IPS-15b (cell line): ENCODE results near the gene PTHLH.

ENCODE experiments used
- H3K27me3 ChIP-seq: one replicate; pipeline ENCODE4 v1.6.1; 2013; ENCODE audit warnings: low read length; ENCODE audit not compliant: control insufficient read depth, insufficient read depth
- H3K36me3 ChIP-seq: one replicate; pipeline ENCODE4 v1.6.1; 2013; ENCODE audit warnings: low read length; ENCODE audit not compliant: control insufficient read depth, insufficient read depth
- H3K4me1 ChIP-seq: one replicate; pipeline ENCODE4 v1.6.1; 2013; ENCODE audit warnings: mild to moderate bottlenecking, low read length; ENCODE audit not compliant: control insufficient read depth, insufficient read depth
- H3K4me3 ChIP-seq: one replicate; pipeline ENCODE4 v1.5.1; 2013; ENCODE audit warnings: low read depth, low read length
- H3K9ac ChIP-seq: one replicate; pipeline ENCODE4 v1.6.1; 2013; ENCODE audit warnings: low read depth, mild to moderate bottlenecking, low read length
- H3K9me3 ChIP-seq: one replicate; pipeline ENCODE4 v1.6.1; 2013; ENCODE audit warnings: mild to moderate bottlenecking, low read length; ENCODE audit not compliant: control insufficient read depth, insufficient read depth

The PTHLH gene

DNA sequence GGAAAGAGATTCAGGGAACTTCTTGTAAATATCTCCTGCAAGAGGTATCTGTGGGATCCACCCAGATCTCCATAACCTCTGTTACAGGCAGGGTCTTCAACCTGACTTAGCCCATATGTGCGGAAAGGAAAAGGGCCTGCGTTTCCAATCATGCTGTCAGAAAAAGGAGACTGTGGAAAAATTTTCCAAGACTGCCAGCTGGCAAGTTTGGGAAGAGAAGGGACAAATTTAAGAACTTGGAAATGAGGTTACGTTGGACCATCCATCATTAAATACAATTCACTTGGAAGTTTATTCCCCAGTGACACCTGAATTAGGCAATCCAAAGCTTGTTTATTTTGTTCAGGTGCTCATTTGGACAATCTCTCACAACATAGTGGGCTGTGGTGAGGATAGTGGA is 13.9 kb downstream of the PTHLH start:
- H3K4me3 ChIP-seq = no peak overlapping the region
- no peaks in the 10 kb centered on the region for H3K9me3 ChIP-seq
- H3K27me3 ChIP-seq = peaks cover 6% of the 10 kb centered on the region
- H3K9ac ChIP-seq = no peak overlapping the region
- H3K4me1 ChIP-seq = no peaks in the 10 kb centered on the region
- no peaks in the 10 kb centered on the region for H3K36me3 ChIP-seq

DNA sequence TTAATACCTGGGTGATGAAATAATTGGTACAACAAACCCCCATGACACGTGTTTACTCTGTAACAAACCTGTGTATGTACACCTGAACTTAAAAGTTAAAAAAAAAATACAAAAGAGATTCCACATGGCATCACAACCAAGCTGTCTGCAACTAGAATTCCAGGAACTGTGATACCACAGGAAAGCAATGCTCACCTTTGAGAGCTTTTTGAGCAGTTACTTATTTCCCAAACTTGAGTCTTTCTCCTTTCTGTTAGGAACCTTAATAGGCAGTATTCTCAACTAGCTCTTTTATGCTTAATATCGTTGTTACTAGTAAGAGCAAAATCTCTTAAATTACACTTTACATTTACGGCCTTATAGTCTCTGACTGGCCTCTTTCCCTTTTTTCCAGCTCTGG is 15.2 kb downstream of the PTHLH start:
- Histone ChIP-seq H3K27me3 (no peaks in the 10 kb centered on the region), H3K9me3 (no peaks in the 10 kb centered on the region), H3K36me3 (no peaks in the 10 kb centered on the region), H3K4me3 (no peak overlapping the region), H3K9ac (no peak overlapping the region), H3K4me1 (no peaks in the 10 kb centered on the region)

DNA sequence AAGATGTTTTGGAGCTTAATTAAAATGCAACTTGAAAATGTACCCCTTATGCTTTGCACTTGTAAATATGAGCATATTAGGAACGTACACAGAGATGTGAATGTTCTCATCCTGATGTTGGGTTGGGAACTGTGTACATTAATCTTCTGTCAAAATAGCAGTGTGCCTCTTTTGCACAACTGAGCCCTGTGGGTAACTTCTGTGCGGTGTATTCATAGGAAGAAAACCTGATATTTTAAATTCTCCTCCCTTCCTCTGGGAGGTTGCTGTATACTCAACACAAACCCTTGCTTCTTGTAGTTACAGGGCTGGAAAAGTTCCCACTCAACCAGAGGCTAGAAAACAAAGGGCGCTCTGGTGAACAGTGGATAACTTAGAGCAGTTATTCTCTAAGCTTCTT is 18.7 kb downstream of the PTHLH start:
- H3K9me3 ChIP-seq = no peaks in the 10 kb centered on the region
- H3K36me3 ChIP-seq = no peaks in the 10 kb centered on the region
- H3K4me1 ChIP-seq = peaks cover 5% of the 10 kb centered on the region
- no peak overlapping the region for H3K4me3 ChIP-seq
- no peaks in the 10 kb centered on the region for H3K27me3 ChIP-seq
- H3K9ac ChIP-seq = no peak overlapping the region

DNA sequence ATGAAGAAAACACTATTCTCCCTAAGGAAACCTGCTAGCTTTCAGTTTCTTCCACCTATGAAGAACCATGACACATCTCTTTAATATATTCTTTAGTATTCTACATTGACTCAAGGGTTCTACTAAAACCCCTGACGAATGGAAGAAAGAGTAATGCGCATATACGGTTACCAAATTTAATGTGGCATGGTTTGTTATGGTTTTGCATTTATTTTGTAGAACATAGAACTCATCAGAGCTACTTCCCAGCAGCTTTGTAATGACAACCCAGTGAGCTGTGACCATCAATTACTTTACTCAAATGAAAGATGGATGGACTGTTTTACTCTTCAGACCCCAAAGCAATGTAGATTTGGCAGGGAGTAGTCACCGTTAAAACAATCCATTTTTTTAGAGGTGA is 19.2 kb downstream of the PTHLH start:
- H3K36me3 ChIP-seq = no peaks in the 10 kb centered on the region
- peaks cover 5% of the 10 kb centered on the region for H3K4me1 ChIP-seq
- no peaks in the 10 kb centered on the region for H3K27me3 ChIP-seq
- H3K4me3 ChIP-seq = no peak overlapping the region
- H3K9ac ChIP-seq = no peak overlapping the region
- H3K9me3 ChIP-seq = no peaks in the 10 kb centered on the region

DNA sequence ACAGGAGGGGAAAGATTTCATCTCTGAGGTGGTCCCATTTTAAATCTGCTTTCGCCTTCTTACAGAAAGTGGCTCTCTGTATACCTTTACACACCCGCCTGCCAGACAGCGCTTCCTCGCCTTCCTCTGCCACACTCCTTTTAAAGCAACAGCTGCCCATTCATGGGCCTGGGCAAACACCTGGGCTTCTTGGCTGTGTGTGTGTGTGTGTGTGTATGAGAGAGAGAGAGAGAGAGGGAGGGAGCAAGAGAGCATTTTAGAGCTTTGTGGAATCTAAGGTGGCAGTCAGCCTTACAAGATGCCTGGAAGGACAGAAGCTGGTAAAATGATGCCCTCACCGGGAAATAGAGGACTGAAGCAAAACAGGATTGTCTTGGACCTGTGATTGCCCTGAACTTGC is 20.0 kb downstream of the PTHLH start:
- no peaks in the 10 kb centered on the region for H3K9me3 ChIP-seq
- H3K9ac ChIP-seq = no peak overlapping the region
- no peaks in the 10 kb centered on the region for H3K36me3 ChIP-seq
- H3K4me1 ChIP-seq = peaks cover 5% of the 10 kb centered on the region
- no peaks in the 10 kb centered on the region for H3K27me3 ChIP-seq
- no peak overlapping the region for H3K4me3 ChIP-seq

DNA sequence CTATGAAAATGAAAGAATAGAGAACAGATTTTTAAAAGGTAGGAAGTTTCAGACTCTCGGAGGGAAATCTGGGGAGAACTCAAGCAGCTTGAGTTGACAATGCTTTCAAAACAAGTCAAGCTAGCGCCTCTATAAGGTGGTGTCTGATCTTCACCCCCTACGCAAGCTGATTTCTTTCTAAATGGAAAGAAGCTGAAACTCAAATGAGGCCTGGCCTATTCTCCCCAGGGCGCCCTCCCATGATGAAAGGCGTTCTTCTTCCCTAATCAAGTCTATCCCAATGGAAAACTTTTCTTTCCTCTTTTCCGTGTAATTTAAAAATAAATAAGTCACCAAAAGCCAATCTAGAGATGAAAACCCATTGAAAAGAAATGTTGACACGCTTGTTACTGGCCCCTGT is 20.6 kb downstream of the PTHLH start:
- Histone ChIP-seq H3K4me1 (peaks cover 5% of the 10 kb centered on the region), H3K9me3 (no peaks in the 10 kb centered on the region), H3K4me3 (no peak overlapping the region), H3K36me3 (no peaks in the 10 kb centered on the region), H3K9ac (no peak overlapping the region), H3K27me3 (no peaks in the 10 kb centered on the region)

DNA sequence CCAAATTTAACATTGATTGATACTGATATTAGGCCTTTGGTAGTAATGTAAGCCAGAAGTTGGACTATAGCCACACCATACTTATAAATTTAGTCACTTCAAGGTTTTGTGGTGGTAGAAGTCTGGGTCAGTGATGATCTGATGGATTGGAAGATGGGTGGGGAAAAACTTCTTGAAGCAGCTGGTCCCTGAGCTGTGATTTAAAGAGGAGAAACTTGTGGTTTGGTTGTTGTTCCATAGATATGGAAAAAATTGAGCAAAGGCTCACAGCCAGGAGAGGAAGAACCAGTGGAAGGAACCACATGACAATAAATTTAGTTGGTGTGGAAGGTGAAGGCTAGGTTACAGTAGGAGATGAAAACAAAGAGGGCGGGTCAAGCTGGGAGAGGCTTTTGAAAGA is 26.1 kb downstream of the PTHLH start:
- H3K36me3 ChIP-seq = no peaks in the 10 kb centered on the region
- H3K9ac ChIP-seq = no peak overlapping the region
- no peaks in the 10 kb centered on the region for H3K27me3 ChIP-seq
- peaks cover 2% of the 10 kb centered on the region for H3K4me1 ChIP-seq
- H3K9me3 ChIP-seq = no peaks in the 10 kb centered on the region
- H3K4me3 ChIP-seq = no peak overlapping the region

DNA sequence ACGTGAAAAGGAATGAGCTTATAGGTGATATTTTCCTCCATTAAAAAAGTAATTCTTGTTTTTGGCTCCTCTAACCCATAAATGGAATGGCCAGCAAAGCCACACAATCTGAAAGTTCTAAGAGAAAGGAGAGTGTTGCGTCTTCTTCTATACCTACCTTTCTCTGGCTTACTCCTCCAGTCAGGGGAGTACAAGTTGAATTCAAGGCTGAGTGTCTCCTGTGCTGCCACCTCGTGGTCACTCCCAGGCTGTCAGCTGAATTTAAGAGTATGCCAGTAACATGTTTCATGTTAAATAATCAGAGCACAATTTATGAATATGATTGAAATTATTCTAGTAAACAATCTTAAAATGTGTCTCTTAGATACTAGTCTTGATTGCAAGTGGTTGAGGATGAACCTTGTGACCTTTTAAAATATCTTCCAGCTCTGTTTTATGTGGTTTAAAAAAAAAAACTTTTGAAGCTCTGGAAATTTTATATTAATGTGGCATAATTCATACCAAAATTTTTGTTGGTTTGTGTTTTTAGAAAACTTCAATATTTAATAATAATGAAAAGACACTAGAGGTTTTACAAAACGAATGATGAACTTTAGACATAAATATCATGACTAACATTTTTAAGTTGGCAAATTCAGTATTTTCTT is 31.7 kb downstream of the PTHLH start:
- Histone ChIP-seq H3K9ac (no peak overlapping the region), H3K9me3 (no peaks in the 10 kb centered on the region), H3K4me3 (no peak overlapping the region), H3K36me3 (no peaks in the 10 kb centered on the region), H3K4me1 (no peaks in the 10 kb centered on the region), H3K27me3 (no peaks in the 10 kb centered on the region)

DNA sequence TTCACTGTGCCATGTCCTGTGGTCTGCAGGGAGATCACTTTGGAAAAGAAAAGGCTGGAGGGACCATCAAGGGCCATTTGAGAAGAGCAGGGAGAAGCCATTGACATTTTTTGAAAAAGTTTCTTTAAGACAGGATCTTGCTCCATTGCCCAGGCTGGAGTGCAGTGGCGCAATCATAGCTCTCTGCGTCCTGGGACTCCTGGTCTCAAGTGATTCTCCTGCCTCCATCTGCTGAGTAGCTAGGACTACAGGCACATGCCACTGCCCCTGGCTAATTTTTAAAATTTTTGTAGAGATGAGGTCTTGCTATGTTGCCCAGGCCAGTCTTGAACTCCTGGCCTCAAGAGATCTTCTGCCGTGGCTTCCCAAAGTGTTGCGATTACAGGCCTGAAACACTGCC is 32.3 kb downstream of the PTHLH start:
- Histone ChIP-seq H3K36me3 (no peaks in the 10 kb centered on the region), H3K9me3 (no peaks in the 10 kb centered on the region), H3K9ac (no peak overlapping the region), H3K4me3 (no peak overlapping the region), H3K4me1 (no peaks in the 10 kb centered on the region), H3K27me3 (no peaks in the 10 kb centered on the region)

DNA sequence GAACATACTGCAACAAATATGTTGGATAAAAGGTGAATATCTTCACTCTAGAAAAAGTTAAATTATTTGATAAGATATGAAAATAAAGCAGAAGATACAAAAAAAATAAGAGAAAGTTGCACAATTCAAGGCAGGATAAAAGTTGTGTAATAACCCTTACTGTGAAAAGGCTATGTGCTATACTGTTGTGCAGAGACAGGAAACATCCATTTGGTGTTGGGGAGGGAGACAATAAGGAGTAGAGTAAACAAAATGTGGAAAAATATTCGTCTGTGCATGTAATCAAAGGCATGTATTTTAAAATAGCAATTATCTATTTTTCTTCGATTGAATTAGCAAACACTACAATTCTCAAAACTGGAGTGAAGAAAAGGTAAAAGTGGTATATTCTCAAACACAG is 34.8 kb downstream of the PTHLH start:
- H3K4me1 ChIP-seq = no peaks in the 10 kb centered on the region
- no peaks in the 10 kb centered on the region for H3K27me3 ChIP-seq
- H3K36me3 ChIP-seq = no peaks in the 10 kb centered on the region
- no peak overlapping the region for H3K4me3 ChIP-seq
- no peaks in the 10 kb centered on the region for H3K9me3 ChIP-seq
- no peak overlapping the region for H3K9ac ChIP-seq

DNA sequence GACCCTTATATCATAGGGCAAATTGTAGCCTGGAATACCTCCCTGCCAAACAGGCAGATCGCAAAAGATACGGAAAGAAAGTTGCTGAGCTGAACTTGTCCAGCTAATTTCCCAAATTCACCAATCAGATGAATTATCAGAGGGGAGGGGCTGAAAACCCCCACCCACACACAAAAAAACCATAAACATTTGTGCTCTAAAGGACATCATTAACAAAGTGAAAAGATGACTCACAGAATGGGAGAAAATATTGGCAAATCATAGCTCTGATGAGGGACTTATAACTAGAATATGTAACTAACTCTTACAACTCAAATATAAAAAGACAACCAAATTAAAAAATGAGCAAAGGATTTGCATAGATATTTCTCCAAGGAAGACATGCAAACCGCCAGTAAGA is 36.3 kb downstream of the PTHLH start:
- no peaks in the 10 kb centered on the region for H3K9me3 ChIP-seq
- H3K36me3 ChIP-seq = no peaks in the 10 kb centered on the region
- no peaks in the 10 kb centered on the region for H3K4me1 ChIP-seq
- no peaks in the 10 kb centered on the region for H3K27me3 ChIP-seq
- no peak overlapping the region for H3K4me3 ChIP-seq
- no peak overlapping the region for H3K9ac ChIP-seq

DNA sequence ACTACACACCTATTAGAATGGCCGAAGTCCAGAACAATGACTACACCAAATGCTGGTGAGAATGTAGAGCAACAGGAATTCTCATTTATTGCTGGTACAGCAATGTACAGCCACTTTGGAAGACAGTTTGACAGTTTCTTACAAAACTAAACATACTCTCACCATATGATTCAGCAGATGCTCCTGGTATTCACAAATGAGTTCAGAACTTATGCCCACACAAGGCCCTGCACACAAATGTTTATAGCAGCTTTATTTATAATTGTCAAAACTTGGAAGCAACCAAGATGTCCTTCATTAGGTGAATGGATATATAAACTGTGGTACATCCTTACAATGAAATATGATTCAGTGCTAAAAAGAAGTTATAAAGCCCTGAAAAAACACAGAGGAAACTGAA is 38.3 kb downstream of the PTHLH start:
- H3K4me1 ChIP-seq = no peaks in the 10 kb centered on the region
- H3K4me3 ChIP-seq = no peak overlapping the region
- no peaks in the 10 kb centered on the region for H3K36me3 ChIP-seq
- no peaks in the 10 kb centered on the region for H3K27me3 ChIP-seq
- no peak overlapping the region for H3K9ac ChIP-seq
- H3K9me3 ChIP-seq = no peaks in the 10 kb centered on the region
